Occipital lobe (tissue), 2 donors: ENCODE data around the gene ATP2A2. TPM values are rescaled to one million over a fixed set of nuclear protein-coding genes. Genes with fewer than 3 reads are reported as not detected.
"Not testable (repeated sequence)": the region's sequence is repeated elsewhere in the genome, so short reads cannot be mapped to it uniquely, and the experiment has no call there.

Experiments used
- DNase-seq: peaks from one replicate; lab custom pipeline; 2025; lab: John Stamatoyannopoulos, UW
- total RNA-seq: library from RNA; depleted of rRNA; stranded (reverse); fragments of >200 nt; gene quantifications from one replicate; pipeline ENCODE4 v1.2.3, GENCODE V29; 2014

ATP2A2 gene
- 161 TPM for total RNA-seq

DNA sequence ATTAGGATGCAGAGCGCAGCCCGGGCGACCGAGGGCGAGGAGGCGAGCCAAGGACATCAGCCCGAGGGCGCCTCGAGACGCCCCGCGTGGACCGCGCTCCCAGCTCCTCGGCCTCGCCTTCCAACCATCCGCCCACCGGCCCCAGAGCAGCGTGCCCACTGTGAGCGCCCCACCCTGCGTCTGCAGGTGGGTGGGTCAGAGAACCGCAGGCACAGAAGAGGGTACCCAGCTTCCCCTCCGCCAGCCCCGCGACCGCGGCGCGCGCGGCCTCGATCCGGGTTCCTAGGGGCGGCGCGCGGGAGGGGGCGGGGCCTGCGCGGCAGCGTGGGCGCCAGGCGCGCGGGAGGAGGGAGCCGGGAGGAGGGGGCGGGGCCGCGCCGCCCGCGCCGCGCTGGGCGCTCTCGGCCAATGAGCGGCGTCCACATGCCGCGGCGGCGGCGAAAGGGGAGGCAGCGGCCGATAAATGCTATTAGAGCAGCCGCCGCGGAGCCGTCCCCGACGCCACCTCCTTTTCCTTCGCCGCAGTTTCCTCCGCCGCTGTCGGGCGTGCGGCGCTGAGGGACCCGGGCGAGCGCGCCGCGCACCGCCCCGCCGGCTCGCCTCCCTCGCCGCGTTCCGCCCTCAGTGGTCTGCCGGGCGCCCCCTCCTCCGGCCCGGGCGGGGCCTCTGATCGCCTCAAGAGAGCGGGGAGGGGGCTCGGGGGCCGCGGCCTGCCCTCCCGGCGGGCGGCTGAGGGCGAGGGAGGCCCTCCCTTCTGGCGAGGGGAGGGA lies at the start of gene ATP2A2:
ATP2A2 (plus strand) TSS at position 469 of the 770 bp plus-strand sequence. CDS start 543 bp downstream, outside the sequence.
- DNase-seq, result peak; percentile 81

GRCh38 chr12:110233212-110233903 lies 47.7 kb upstream of the ATP2A2 start:
- no peak for DNase-seq

DNA sequence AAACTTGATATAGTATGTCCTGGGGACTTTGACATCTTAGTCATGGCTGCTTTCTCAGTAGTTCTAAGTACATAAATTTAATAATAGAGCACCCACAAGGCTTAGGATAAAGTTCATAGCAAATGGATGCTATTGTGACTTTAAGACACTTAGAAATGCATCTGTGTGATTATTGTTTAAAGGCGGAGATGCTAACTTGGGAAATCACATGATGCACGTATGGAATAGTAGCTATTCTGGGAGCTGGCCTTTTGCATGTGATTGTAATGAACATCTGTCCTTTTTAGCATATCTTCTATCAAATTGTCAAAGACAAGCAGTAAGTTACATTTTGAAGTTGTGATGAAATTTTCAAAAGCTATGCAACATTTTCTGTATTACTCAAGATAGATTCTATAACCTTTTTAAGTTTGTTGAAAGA lies 46.7 kb upstream of the ATP2A2 start:
- DNase-seq, result no peak

- DNase-seq, result no peak
These were observed 46.3 kb upstream of the ATP2A2 start for GRCh38 chr12:110234755-110235154.

DNA sequence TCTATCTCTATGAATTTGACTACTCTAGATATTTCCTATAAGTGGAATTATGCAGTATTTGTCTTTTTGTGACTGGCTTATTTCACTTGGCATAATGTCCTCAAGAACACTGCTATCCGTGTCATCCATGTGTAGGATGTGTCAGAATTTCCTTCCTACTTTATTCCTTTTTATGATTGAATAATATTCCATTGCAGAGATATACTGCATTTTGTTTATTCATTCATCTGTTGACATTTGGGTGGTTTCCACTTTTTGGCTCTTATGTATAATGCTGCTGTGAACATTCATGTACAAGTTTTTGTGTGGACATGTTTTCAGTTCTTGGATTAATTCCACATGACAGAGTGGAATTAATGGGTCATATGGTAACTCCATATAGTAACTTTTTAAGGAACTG lies 45.7 kb upstream of the ATP2A2 start:
- DNase-seq, result no peak

- no peak for DNase-seq
These were observed 37.8 kb upstream of the ATP2A2 start for GRCh38 chr12:110243227-110243626.

DNA sequence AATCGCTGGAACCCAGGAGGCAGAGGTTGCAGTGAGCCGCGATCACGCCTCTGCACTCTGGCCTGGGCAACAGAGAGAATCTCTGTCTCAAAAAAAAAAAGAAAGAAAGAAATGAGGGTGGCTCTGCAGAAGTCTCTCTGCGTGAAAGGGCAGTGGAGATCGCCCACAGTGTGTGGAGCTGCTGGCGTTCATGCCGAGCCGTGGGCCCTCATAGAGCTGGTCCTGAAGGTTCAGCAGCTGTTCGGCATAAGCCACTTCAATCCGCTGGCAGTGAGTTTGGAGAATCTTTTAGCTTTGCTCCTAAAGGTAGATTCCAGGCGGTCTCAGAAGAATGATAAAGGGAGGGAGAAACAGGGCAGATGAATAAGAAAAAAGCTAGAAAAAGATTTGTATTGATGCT lies 36.7 kb upstream of the ATP2A2 start:
- no peak for DNase-seq

DNA sequence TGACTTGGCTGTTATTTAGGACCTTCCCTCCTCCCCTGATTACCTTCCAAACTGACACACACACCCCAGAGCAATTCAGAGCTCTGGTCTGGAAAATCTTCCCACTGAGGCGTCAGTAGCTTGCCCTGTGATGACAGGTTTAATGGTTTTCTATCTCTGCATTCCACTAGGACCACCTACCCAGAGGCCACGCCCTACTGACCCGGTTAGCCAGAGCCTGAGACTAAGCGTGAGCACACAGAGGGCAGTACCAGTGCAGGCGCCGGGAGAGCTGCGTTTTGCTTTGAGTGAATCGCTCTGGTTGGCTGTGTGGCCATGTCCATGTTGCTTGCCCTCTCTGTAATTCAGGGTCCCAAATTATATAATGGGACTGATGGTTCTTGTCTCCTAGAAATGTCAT lies 36.2 kb upstream of the ATP2A2 start:
- DNase-seq, result no peak

GRCh38 chr12:110245369-110245772 lies 35.7 kb upstream of the ATP2A2 start:
- no peak for DNase-seq

GRCh38 chr12:110246636-110247339 lies 34.3 kb upstream of the ATP2A2 start:
- DNase-seq, result no peak

DNA sequence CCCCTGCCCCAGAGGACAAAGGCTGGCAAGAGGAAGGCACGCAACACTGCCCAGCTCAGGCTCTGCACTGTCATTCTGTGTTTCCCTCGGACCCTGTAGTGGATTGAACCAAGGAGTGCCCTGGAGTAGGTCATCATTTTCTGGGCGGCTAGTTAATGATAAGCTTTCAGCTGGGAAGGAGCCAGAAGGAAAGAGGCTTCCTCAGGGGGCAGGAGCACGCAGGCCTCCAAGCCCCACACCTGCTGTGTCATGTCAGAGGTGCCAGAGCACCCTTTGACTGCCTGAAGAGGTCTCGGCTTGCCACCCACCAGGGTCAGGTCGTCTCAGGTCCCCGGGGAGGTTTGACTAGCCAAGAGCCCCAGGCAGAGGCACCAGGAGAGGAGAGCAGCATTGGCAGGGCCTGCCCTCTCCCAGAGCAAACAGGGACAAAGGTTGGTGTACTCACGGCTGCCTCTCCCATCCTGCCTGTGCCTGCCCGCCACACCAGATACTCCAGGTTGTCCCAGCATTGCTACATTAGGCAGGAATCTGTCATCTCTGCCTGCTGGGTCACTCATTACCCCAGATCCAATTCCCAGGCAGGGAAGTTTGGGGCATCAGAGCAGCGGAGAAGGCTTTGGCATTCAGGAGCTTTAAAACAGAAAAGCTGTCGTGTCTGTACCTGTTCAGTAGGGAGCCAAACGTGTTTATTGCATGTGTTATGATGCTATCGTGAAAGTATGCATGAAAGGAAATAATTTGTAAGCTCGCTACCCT lies 33.5 kb upstream of the ATP2A2 start:
- DNase-seq, result no peak

- DNase-seq, result no peak
These were observed 33.0 kb upstream of the ATP2A2 start for GRCh38 chr12:110248096-110248447.

DNA sequence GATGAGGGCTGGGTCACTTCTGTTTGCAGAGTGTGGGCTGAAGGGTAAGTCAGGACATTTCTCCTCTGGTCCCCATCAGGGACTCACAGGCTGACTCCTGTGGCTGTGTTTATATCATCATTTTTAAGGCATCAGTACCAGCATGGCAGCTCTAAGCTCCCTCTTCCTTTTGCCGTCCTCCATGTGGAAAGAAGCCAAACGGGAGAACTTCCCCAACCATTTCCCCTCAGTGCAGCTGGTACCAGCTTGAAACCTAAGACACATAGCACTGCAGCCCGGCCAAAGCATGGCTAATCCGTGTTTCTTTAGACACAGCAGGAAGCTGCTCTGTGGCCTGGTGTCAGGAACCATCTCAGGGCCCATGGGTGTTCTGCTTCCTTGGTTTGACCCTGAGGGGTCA lies 31.9 kb upstream of the ATP2A2 start:
- DNase-seq, result no peak

GRCh38 chr12:110249716-110250225 lies 31.3 kb upstream of the ATP2A2 start:
- DNase-seq, result no peak

- no peak for DNase-seq
These were observed 29.7 kb upstream of the ATP2A2 start for GRCh38 chr12:110251381-110251780.

DNA sequence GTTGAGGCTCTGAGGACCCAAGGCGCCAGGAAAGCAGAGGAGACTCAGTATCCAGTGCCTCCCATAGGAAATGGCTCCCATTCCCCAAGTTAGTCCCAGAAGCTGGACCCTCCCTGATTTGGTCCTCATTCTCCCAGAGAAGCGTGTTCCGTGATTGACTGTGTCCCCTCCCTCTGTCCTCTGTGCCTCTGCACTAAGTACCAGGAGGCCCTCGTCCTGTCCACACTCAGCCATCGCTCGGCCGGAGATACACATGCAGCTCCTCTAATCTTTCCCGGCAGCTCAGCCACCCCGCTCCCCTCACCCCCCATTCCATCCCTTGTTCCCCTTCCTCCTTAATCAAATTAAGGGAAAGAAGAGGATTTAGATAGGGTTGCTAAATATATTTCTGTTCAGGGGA lies 28.3 kb upstream of the ATP2A2 start:
- no peak for DNase-seq

DNA sequence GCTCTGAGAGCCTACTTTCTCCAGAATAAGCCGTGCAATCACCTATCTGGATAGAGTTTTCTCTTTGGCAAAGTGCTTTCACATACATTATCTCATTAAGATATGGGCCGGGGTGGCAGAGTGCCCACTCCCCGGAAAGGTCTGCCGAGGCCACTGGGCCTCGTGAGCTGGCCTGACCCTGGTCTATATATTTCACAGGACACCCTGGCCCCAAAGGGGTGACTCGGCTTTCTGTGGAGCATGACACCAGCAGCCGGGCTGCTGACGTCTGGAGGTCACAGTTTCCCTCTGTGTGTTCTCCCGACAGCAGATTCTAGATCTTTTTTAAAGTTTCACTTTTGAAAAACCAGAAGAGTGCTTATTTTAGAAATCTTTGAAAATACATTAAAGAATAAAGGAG lies 27.9 kb upstream of the ATP2A2 start:
- DNase-seq, result no peak

GRCh38 chr12:110254971-110255540 lies 26.0 kb upstream of the ATP2A2 start:
- DNase-seq, result no peak

- DNase-seq, result not testable (repeated sequence)
These were observed 25.1 kb upstream of the ATP2A2 start for GRCh38 chr12:110255890-110256456.

DNA sequence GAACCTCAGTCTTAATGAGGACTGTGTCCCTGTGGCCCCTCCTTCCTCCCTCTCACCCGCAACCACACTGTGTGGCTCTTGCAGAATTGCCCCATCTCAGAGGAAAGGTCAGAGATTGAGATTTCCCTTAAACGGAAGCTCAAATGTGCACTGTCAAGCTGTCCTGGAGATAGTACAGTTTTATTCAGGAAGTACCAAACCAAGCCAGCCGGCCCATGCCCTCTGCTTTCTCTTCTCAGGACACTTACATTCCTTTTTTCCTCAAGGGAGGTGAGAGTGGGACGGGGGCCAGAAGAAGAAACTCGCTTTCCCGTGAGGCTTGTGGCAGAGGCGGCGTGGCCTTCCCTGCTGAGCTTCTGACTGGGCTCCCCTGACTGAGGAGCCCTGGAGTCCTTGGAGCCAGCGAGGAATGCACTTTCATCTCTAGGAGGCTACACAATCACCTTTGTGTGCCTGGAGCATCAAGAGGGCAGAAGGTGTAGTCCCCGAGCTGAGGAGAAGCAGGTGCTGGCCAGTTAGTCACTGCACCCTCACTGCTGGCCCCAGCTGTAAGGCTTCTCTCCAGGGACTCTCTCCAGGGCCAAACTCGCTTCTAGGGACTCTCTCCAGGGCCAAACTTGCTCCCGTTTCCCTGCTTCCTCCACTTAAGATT lies 24.1 kb upstream of the ATP2A2 start:
- no peak for DNase-seq
